Right atrium auricular region (tissue), 2 donors: ENCODE data around the gene PSMB2. TPM values are rescaled to one million over a fixed set of nuclear protein-coding genes. Genes with fewer than 3 reads are reported as not detected.

Source experiments
- DNase-seq: peaks from one replicate; pipeline ENCODE4 v3.0.0-alpha.2; 2019; ENCODE audit warnings: low spot score
- H3K27ac ChIP-seq, 2 donors: fragments of 200-600 bp; sonication (generic); 1 replicate in 1 of 2; 2 replicates in 1 of 2; pipeline ENCODE4 v1.5.1; 2016 to 2019
- H3K27me3 ChIP-seq, 2 donors: fragments of 200-600 bp; sonication (generic); one replicate each; pipeline versions ENCODE4 v1.5.1 to v1.6.0; 2017 to 2019
- H3K36me3 ChIP-seq: fragments of 200-600 bp; sonication (generic); one replicate; pipeline ENCODE4 v1.5.1; 2016
- H3K4me1 ChIP-seq, 2 donors: fragments of 200-600 bp; sonication (generic); one replicate each; pipeline versions ENCODE4 v1.5.1 to v1.6.0; 2017 to 2019
- H3K4me3 ChIP-seq, 2 donors: fragments of 200-600 bp; sonication (generic); 1 replicate in 1 of 2; 2 replicates in 1 of 2; pipeline ENCODE4 v1.5.1; 2017 to 2019; ENCODE audit warnings: mild to moderate bottlenecking in 1 of 2, moderate library complexity in 1 of 2
- H3K9me3 ChIP-seq, 2 donors: fragments of 200-600 bp; sonication (generic); one replicate each; pipeline ENCODE4 v1.5.1; 2019
- CTCF ChIP-seq, 2 donors: fragments of 200-600 bp; sonication (generic); IDR thresholded peaks; one replicate each; pipeline ENCODE4 v1.5.1; 2019; ENCODE audit warnings: antibody characterized with exemption in 2 of 2
- total RNA-seq, 2 donors: library from RNA; depleted of rRNA; stranded (reverse); fragments of >200 nt; gene quantifications; one replicate each; pipeline ENCODE4 v1.1.0, GENCODE V29; 2016

The PSMB2 gene
- total RNA-seq, 2 donors from 2014 or later, result 30.4 to 31.7 TPM

GRCh38 chr1:35576061-35576765 is 65.1 kb downstream of the PSMB2 start:
- Histone ChIP-seq H3K27me3 (peaks cover 16% of the 10 kb centered on the region in 2 donors), H3K27ac (no peak overlapping the region), H3K4me1 (peaks cover 0 to 33% of the 10 kb centered on the region in 2 donors), H3K9me3 (no peaks in the 10 kb centered on the region), H3K4me3 (peak overlapping the region in 1 of 2 donors; percentile 56), H3K36me3 (no peaks in the 10 kb centered on the region)
- no peak for TF ChIP-seq CTCF (IDR thresholded peaks at IDR 0.05)
- no peak for DNase-seq

- Histone ChIP-seq H3K36me3 (no peaks in the 10 kb centered on the region), H3K27me3 (peaks cover 16% of the 10 kb centered on the region in 2 donors), H3K9me3 (no peaks in the 10 kb centered on the region), H3K27ac (no peak overlapping the region), H3K4me1 (peaks cover 0 to 33% of the 10 kb centered on the region in 2 donors), H3K4me3 (no peak overlapping the region)
- no peak for DNase-seq
- TF ChIP-seq CTCF (IDR thresholded peaks at IDR 0.05), result no peak
These were observed 65.8 kb downstream of the PSMB2 start for GRCh38 chr1:35575416-35575958.

- H3K27me3 ChIP-seq, result peaks cover 16% of the 10 kb centered on the region in 2 donors
- no peaks in the 10 kb centered on the region for H3K36me3 ChIP-seq
- H3K4me3 ChIP-seq, result no peak overlapping the region
- no peaks in the 10 kb centered on the region for H3K9me3 ChIP-seq
- no peak for DNase-seq
- H3K27ac ChIP-seq, result no peak overlapping the region
- TF ChIP-seq CTCF (IDR thresholded peaks at IDR 0.05), result no peak
- peaks cover 0 to 33% of the 10 kb centered on the region in 2 donors for H3K4me1 ChIP-seq
These were observed 66.5 kb downstream of the PSMB2 start for GRCh38 chr1:35574655-35575415.

GRCh38 chr1:35574125-35574654 is 67.1 kb downstream of the PSMB2 start:
- no peak overlapping the region for H3K4me3 ChIP-seq
- peaks cover 0 to 33% of the 10 kb centered on the region in 2 donors for H3K4me1 ChIP-seq
- H3K36me3 ChIP-seq, result no peaks in the 10 kb centered on the region
- no peaks in the 10 kb centered on the region for H3K9me3 ChIP-seq
- DNase-seq, result no peak
- peaks cover 16% of the 10 kb centered on the region in 2 donors for H3K27me3 ChIP-seq
- H3K27ac ChIP-seq, result no peak overlapping the region
- no peak for TF ChIP-seq CTCF (IDR thresholded peaks at IDR 0.05)

- Histone ChIP-seq H3K27ac (no peak within 1 kb of the TSS), H3K36me3 (no peaks in the 10 kb centered on the region), H3K4me1 (peaks cover 0 to 32% of the 10 kb centered on the region in 2 donors), H3K9me3 (no peaks in the 10 kb centered on the region), H3K4me3 (peak within 1 kb of the TSS; percentile 24 to 47), H3K27me3 (peaks cover 16% of the 10 kb centered on the region in 2 donors)
- no peak for TF ChIP-seq CTCF (IDR thresholded peaks at IDR 0.05)
- DNase-seq, result no peak
These were observed 67.9 kb downstream of the PSMB2 start, which contains the start of gene TFAP2E for GRCh38 chr1:35573198-35574124. TSS of gene TFAP2E (plus strand) at chr1:35573314. CDS start at chr1:35573578, 264 bp downstream.
